Suprapubic skin (tissue), 3 donors: ENCODE results near the gene SMIM36.

Experiments
- CTCF ChIP-seq, 2 donors: fragments of 200-600 bp in 1 of 2; fragments of 450-650 bp in 1 of 2; sonication (generic) in 1 of 2; IDR thresholded peaks; one replicate each; pipeline ENCODE4 v1.5.1; 2016 to 2019; ENCODE audit warnings: antibody characterized with exemption in 2 of 2, mild to moderate bottlenecking in 1 of 2, moderate library complexity in 1 of 2
- EP300 ChIP-seq: sonication (generic); formaldehyde crosslinking; IDR thresholded peaks from one replicate; pipeline ENCODE4 v1.6.1; 2017; ENCODE audit warnings: antibody characterized with exemption
- POLR2A ChIP-seq, 2 donors: fragments of 450-650 bp; IDR thresholded peaks; one replicate each; pipeline ENCODE4 v1.6.1; 2017; ENCODE audit warnings: antibody characterized with exemption in 2 of 2, mild to moderate bottlenecking in 2 of 2, moderate library complexity in 2 of 2

- TF ChIP-seq CTCF (IDR thresholded peaks at IDR 0.05) (no peak), POLR2A (IDR thresholded peaks at IDR 0.05) (no peak), EP300 (no peak)
Observed at GRCh38 chr17:55545806-55546205, 34.6 kb upstream of the SMIM36 start.
